DOHH2 (cell line): ENCODE results near the gene KIF5B.

Experiments used
- H3F3A ChIP-seq: fragments of 200-600 bp; sonication (generic), shearing (Covaris generic); 2 replicates; pipeline ENCODE4 v1.6.0; 2016; ENCODE audit warnings: antibody characterized with exemption, mild to moderate bottlenecking; ENCODE audit not compliant: control insufficient read depth, insufficient read depth
- H3K27ac ChIP-seq: fragments of 200-600 bp; sonication (generic); 2 replicates; pipeline ENCODE4 v1.5.1; 2014; ENCODE audit warnings: low read depth, mild to moderate bottlenecking, low read length, moderate library complexity
- H3K27me3 ChIP-seq: fragments of 200-600 bp; sonication (generic); 2 replicates; pipeline ENCODE4 v1.6.1; 2014; ENCODE audit warnings: mild to moderate bottlenecking, low read length, mixed read lengths; ENCODE audit not compliant: control insufficient read depth
- H3K36me3 ChIP-seq: fragments of 200-600 bp; sonication (generic); 2 replicates; pipeline ENCODE4 v1.6.1; 2014; ENCODE audit warnings: mild to moderate bottlenecking, low read length, moderate library complexity, mixed read lengths; ENCODE audit not compliant: control insufficient read depth
- H3K4me1 ChIP-seq: fragments of 200-600 bp; sonication (generic); 2 replicates; pipeline ENCODE4 v1.6.1; 2014; ENCODE audit warnings: mild to moderate bottlenecking, low read length, mixed read lengths; ENCODE audit not compliant: control insufficient read depth
- H3K4me2 ChIP-seq: fragments of 200-600 bp; sonication (generic); 2 replicates; pipeline ENCODE4 v1.6.0; 2014; ENCODE audit warnings: mild to moderate bottlenecking, low read length, moderate library complexity
- H3K4me3 ChIP-seq: fragments of 200-600 bp; sonication (generic); 2 replicates; pipeline ENCODE4 v1.5.1; 2014; ENCODE audit warnings: mild to moderate bottlenecking, low read length, mixed read lengths
- H3K79me2 ChIP-seq: fragments of 200-600 bp; sonication (generic); 2 replicates; pipeline ENCODE4 v1.6.1; 2014; ENCODE audit warnings: mild to moderate bottlenecking, low read length, mixed read lengths; ENCODE audit not compliant: control insufficient read depth
- H3K9me2 ChIP-seq: fragments of 200-600 bp; sonication (generic); replicated peaks from 2 replicates; pipeline ENCODE4 v1.6.1; 2014; ENCODE audit warnings: mild to moderate bottlenecking, low read length, mixed read lengths; ENCODE audit not compliant: control insufficient read depth
- H3K9me3 ChIP-seq: fragments of 200-600 bp; sonication (generic); 2 replicates; pipeline ENCODE4 v1.6.1; 2014; ENCODE audit warnings: antibody characterized with exemption, low read length, mixed read lengths; ENCODE audit not compliant: control insufficient read depth, insufficient read depth
- H4K20me1 ChIP-seq: fragments of 200-600 bp; sonication (generic); 2 replicates; pipeline ENCODE4 v1.6.0; 2014; ENCODE audit warnings: low read depth, mild to moderate bottlenecking, antibody characterized with exemption, low read length, moderate library complexity; ENCODE audit not compliant: control insufficient read depth, insufficient read depth
- EZH2phosphoT487 ChIP-seq: fragments of 200-600 bp; sonication (generic); IDR thresholded peaks from 2 replicates; pipeline ENCODE4 v1.6.1; 2017; ENCODE audit warnings: borderline replicate concordance, mild to moderate bottlenecking, antibody characterized with exemption, low read length, moderate library complexity, mixed read lengths
- TF ChIP-seq, protein P1 (sequence below): fragments of 200-600 bp; sonication (generic); IDR thresholded peaks from one replicate; pipeline ENCODE4 v1.5.1; 2014; ENCODE audit warnings: antibody characterized with exemption, mild to moderate bottlenecking, low read depth, low read length; ENCODE audit not compliant: poor library complexity, severe bottlenecking

Gene KIF5B

DNA sequence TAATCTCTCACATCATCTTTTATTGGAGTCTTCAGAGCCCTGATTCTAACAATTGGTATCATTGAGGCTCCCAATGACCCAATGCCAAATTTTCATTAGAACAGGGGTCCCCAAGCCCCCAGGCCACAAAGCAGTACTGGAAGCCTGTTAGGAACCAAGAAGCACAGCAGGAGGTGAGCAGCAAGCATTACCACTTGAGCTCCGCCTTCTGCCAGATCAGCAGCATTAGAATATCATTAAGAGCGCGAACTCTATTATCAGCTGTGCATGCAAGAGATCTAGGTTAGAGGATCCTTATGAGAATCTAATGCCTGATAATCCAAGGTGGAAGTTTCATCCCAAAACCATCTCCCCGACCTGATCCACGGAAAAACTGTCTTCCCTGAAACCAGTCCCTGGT lies 23.1 kb downstream of the KIF5B start:
- Histone ChIP-seq H3K36me3 (peaks cover 97% of the 10 kb centered on the region), H3K4me2 (no peak overlapping the region), H3K9me2 (no peaks in the 10 kb centered on the region), H3K4me1 (no peaks in the 10 kb centered on the region), H3K79me2 (peaks cover 29% of the 10 kb centered on the region), H3K27me3 (no peaks in the 10 kb centered on the region), H3K27ac (no peak overlapping the region), H4K20me1 (no peaks in the 10 kb centered on the region), H3F3A (peaks cover 6% of the 10 kb centered on the region; the same call in 1 of the 2 replicates), H3K9me3 (no peaks in the 10 kb centered on the region), H3K4me3 (no peak overlapping the region)
- TF ChIP-seq, protein P1, sequence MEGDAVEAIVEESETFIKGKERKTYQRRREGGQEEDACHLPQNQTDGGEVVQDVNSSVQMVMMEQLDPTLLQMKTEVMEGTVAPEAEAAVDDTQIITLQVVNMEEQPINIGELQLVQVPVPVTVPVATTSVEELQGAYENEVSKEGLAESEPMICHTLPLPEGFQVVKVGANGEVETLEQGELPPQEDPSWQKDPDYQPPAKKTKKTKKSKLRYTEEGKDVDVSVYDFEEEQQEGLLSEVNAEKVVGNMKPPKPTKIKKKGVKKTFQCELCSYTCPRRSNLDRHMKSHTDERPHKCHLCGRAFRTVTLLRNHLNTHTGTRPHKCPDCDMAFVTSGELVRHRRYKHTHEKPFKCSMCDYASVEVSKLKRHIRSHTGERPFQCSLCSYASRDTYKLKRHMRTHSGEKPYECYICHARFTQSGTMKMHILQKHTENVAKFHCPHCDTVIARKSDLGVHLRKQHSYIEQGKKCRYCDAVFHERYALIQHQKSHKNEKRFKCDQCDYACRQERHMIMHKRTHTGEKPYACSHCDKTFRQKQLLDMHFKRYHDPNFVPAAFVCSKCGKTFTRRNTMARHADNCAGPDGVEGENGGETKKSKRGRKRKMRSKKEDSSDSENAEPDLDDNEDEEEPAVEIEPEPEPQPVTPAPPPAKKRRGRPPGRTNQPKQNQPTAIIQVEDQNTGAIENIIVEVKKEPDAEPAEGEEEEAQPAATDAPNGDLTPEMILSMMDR = no peak
- no peak for TF ChIP-seq EZH2phosphoT487

DNA sequence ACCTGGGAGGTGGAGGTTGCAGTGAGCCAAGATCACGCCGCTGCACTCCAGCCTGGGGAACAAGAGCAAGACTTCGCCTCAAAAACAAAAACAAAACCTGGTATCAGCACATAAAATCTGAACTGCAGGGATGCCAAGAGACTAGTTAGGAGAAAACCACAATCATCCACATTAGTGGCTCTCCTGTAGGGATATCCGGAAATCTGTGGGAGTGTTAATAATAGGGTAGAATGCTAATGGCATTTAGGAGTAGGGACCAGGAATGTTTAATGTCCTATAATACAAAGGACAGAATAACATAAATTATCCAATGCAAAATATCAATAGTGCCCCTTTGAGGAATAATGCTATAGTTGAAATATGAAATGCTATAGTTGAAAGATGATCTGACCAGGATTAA lies 24.3 kb downstream of the KIF5B start:
- H3K79me2 ChIP-seq = peaks cover 33% of the 10 kb centered on the region
- H3K4me2 ChIP-seq = no peak overlapping the region
- TF ChIP-seq, protein P1 = no peak
- no peak for TF ChIP-seq EZH2phosphoT487
- H3K9me3 ChIP-seq = no peaks in the 10 kb centered on the region
- H3K27ac ChIP-seq = no peak overlapping the region
- H3K4me3 ChIP-seq = no peak overlapping the region
- no peaks in the 10 kb centered on the region for H4K20me1 ChIP-seq
- no peaks in the 10 kb centered on the region for H3K27me3 ChIP-seq
- peaks cover 6% of the 10 kb centered on the region; the same call in 1 of the 2 replicates for H3F3A ChIP-seq
- H3K9me2 ChIP-seq = no peaks in the 10 kb centered on the region
- peaks cover 98% of the 10 kb centered on the region for H3K36me3 ChIP-seq
- H3K4me1 ChIP-seq = no peaks in the 10 kb centered on the region

DNA sequence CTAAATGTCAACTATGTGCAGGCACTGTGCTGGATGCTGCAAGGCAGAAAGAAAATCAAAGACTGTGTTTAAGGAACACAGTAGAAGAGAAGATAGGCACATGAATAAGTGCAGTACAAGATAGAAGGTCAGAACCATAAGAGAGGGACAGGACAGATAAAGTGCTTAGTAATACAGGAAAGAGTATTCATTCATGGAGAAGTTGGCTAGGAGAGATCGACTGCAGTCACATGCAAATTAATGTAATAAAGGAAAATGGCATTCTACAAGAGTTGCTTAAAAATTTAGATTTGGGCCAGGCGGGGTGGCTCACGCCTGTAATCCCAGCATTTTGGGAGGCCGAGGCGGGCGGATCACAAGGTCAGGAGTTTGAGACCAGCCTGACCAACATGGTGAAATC lies 24.8 kb downstream of the KIF5B start:
- peaks cover 97% of the 10 kb centered on the region for H3K36me3 ChIP-seq
- H4K20me1 ChIP-seq = no peaks in the 10 kb centered on the region

More for the DNA sequence above, 24.8 kb downstream of the KIF5B start:
- no peak overlapping the region for H3K27ac ChIP-seq
- no peaks in the 10 kb centered on the region for H3K4me1 ChIP-seq
- H3K4me3 ChIP-seq = no peak overlapping the region
- TF ChIP-seq, protein P1 = no peak
- no peak for TF ChIP-seq EZH2phosphoT487
- no peaks in the 10 kb centered on the region for H3K27me3 ChIP-seq
- no peaks in the 10 kb centered on the region for H3K9me3 ChIP-seq
- no peaks in the 10 kb centered on the region for H3K9me2 ChIP-seq
- H3K4me2 ChIP-seq = no peak overlapping the region
- peaks cover 6% of the 10 kb centered on the region; the same call in 1 of the 2 replicates for H3F3A ChIP-seq
- H3K79me2 ChIP-seq = peaks cover 32% of the 10 kb centered on the region
